Retinal pigment epithelial cell (primary cell): Measurements from ENCODE around the gene EFHC2.
"Not testable (repeated sequence)": the region's sequence is repeated elsewhere in the genome, so short reads cannot be mapped to it uniquely, and the experiment has no call there.

Experiments
- DNase-seq: peaks from one replicate; pipeline ENCODE4 v3.0.0-alpha.2; 2010; ENCODE audit warnings: low read depth
- H3K4me3 ChIP-seq: 2 replicates; pipeline ENCODE4 v1.5.1; 2011; ENCODE audit warnings: mild to moderate bottlenecking, low read length, control low read depth, moderate library complexity
- TF ChIP-seq, protein P1 (sequence below): conservative IDR thresholded peaks from 2 replicates; pipeline ENCODE4 v1.5.1; 2011; ENCODE audit warnings: low read depth, low read length, control low read depth, inconsistent platforms

EFHC2 gene

DNA sequence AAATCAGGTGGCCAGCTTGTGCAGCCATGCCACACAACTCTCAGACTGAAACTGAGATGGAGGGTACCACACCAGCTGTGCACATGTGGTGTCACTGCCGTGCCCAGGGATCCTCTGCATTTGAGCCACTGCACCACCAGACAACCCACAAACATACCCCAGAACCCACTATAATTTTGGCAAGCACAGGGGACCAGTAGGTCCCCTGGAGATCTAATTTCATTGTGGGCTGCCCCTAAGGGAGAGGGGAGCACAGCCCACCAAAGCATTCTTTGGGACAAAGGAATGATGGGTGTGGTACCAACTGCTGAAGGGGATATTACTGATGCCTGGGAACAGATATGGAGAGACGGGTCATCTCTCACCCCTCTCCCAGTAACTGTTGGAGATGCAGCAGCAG, 140.9 kb downstream of the EFHC2 start:
- H3K4me3 ChIP-seq, result no peak overlapping the region
- DNase-seq, result no peak
- TF ChIP-seq, protein P1, sequence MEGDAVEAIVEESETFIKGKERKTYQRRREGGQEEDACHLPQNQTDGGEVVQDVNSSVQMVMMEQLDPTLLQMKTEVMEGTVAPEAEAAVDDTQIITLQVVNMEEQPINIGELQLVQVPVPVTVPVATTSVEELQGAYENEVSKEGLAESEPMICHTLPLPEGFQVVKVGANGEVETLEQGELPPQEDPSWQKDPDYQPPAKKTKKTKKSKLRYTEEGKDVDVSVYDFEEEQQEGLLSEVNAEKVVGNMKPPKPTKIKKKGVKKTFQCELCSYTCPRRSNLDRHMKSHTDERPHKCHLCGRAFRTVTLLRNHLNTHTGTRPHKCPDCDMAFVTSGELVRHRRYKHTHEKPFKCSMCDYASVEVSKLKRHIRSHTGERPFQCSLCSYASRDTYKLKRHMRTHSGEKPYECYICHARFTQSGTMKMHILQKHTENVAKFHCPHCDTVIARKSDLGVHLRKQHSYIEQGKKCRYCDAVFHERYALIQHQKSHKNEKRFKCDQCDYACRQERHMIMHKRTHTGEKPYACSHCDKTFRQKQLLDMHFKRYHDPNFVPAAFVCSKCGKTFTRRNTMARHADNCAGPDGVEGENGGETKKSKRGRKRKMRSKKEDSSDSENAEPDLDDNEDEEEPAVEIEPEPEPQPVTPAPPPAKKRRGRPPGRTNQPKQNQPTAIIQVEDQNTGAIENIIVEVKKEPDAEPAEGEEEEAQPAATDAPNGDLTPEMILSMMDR, result no peak

DNA sequence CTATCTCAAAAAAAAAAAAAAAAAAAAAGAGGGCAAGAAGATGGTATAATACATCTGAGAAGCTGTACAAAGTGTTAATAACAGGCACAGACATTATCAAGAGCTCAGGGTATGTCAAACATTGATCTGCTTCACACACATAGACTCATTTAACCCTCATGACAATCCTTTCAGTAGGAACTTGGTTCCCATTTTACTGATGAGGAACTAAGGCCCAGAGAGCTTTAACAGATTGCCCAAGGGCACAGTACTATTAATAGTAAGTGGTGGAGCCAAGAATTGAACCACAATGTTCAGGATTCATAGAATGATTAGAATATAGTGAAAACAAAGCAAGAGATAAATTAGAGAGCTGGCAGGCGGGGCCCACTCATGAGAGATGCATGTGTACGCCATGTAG, 154.4 kb downstream of the EFHC2 start:
- H3K4me3 ChIP-seq, result no peak overlapping the region
- DNase-seq, result no peak
- TF ChIP-seq, protein P1, result no peak

DNA sequence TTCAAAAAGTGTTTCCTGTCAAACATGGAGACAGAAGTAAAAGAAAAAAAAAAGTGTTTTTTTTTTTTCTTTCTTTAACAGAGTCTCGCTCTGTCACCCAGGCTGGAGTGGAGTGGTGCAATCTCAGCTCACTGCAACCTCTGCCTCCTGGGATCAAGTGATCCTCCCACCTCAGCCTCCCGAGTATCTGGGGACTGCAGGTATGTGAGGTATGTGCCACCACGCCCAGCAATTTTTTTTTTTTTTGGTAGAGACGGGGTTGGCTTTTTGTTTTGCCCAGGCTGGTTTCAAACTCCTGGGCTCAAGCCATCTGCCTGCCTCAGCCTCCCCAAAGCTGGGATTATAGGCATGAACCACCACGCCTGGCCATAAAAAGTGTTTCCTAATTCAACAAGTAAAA, 155.6 kb downstream of the EFHC2 start:
- not testable (repeated sequence) for H3K4me3 ChIP-seq, DNase-seq

DNA sequence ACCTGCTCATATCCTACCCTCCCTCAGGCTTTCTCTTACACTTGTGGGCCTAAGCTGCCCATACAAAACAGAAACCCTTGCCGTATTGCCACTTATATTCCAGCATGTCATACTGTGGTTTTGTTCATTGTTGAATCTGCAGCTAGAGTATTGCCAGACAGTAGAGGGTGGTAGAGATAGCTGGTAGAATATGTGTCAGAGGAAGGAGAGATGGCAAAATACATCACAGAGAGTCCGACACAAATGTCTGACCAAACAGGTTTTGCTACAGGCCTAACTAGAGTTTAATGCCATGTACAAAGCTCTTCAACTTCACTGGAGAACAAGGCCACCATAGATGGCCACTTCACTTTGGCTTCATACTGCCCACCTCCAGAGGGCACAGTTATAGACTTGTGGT, 160.1 kb downstream of the EFHC2 start:
- H3K4me3 ChIP-seq, result no peak overlapping the region
- TF ChIP-seq, protein P1, result no peak
- no peak for DNase-seq

DNA sequence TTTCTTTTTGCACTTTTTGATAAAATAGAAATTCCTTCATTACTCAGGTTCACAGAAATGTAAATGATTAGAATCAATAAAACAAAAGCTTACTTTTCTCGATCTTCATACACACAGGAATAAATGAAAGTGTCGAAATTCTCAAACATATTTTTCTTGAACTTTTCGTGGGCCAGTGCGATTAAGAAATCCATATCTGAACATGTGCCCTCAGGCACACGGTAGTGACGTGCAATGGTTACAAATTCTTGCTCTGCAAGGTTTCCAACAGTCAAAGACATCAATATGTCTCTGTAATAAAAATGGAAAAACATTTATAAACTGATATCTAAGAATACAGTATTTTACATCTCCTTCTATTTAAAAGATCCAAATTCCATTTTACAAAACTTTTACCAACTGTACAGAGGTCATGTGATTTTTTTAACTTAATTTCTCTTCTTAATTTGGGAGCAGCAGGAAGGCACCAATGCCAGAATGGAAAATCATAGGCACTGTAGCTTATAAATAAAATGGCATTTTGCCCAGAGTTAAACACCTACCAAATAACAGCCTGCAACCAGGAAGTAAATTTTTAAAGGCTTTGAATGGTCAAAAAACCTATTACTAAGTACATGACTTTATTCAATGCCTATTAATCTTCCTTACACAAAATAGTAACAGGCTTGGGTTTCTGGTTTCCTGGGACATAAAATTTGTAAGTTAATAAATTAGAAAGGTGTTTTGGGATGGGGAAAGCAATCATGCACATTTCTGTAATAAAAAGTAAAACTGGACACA, 165.0 kb downstream of the EFHC2 start:
- no peak for DNase-seq
- no peak overlapping the region for H3K4me3 ChIP-seq
- TF ChIP-seq, protein P1, result no peak

DNA sequence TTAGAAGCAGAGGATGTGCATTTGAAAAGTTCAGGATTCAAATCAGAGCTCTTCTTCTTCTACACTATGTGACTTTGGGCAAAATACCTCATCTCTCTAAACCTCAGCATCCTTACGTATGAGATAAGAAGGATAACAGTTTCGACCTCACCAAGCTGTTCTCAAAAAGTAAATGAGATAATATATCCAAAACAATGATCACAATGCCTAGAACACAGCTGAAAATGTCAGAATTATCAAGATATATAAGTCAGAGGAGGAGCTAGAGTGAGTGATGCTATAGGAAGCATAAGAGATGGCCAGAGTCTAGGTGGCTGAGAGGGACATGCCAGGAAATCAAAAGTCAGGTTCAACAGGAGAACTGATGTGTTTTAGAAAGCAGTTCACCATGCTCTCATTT, 168.0 kb downstream of the EFHC2 start:
- no peak overlapping the region for H3K4me3 ChIP-seq
- TF ChIP-seq, protein P1, result no peak
- no peak for DNase-seq

DNA sequence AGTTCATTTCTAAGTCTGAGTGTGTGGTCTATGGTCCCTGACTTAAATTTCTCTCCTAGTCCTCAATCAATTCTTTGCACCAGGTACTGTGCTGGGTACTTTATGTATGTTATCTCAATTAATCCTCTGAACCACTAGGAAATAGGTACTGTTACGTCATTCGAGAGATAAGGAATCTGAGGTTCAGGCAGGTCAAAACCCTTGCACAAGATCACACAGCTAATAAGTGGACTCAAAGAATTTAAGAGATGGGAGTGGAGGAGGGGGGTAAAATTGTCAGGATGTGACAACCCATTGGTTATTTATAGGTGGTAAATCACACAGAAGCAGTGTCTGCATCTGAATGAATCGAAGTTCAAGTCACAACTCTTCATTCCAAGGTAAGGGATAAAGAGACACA, 169.4 kb downstream of the EFHC2 start:
- TF ChIP-seq, protein P1, result no peak
- H3K4me3 ChIP-seq, result no peak overlapping the region
- DNase-seq, result no peak
